HG03378 (cell line): Measurements from ENCODE around the gene DCP1B.

Experiments used
- ATAC-seq: cut with Tn5 transposase; IDR thresholded peaks from one replicate; pipeline ENCODE4 v1.9.1; 2021; ENCODE audit warnings: mild to moderate bottlenecking, moderate library complexity; ENCODE audit not compliant: unreplicated experiment

The DCP1B gene

DNA sequence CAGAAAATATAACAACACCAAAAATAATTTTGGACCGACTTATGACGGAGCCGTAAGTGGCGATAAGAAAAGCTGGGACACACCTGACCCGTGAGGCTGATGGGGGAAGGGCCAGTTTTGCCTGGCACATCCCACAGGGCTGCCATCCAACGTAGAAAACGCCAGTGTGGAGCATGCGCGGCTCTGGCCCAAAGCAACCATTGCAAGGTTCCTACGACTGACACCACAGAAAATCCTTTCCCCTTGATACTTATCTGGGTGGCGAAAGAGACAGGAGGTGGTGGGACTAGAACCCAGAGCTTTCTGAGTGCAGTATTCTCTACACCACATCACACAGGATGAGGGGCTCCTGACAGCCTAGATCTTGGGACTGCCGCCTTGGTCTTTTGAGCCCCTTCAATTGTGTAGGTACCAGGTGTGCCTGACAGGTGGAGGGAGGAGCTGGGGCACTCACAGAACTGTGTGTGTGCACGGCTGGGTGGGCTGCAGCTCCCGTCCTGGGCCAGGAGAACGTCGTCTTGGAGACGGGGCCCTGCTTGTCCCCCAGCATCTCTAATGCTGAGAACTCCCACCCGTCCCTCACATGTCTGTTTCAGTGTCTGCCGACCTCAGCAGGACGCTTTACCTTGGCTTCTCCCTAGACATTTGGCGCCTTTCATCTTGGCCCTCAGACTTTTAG, 68.4 kb downstream of the DCP1B start:
- ATAC-seq, result no peak

DNA sequence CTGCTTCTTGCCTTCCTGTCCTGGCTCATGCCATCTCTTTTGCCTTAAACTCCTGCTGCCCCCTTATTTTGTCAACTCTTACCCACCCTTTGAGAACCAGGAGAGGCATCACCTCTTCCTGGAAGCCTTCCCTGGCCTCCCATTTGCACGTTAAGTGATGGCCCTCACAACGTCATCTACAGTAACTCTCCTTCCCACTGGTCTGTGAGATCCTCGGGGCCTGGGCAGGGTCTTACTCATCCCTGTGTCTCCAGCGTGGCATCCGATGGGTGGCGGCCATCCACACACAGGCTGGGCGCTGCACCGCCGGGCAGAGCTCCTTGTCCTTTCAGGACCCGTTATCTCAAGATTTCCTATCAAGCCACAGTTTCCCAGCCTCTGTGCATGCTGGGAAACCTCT, 69.0 kb downstream of the DCP1B start:
- no peak for ATAC-seq

DNA sequence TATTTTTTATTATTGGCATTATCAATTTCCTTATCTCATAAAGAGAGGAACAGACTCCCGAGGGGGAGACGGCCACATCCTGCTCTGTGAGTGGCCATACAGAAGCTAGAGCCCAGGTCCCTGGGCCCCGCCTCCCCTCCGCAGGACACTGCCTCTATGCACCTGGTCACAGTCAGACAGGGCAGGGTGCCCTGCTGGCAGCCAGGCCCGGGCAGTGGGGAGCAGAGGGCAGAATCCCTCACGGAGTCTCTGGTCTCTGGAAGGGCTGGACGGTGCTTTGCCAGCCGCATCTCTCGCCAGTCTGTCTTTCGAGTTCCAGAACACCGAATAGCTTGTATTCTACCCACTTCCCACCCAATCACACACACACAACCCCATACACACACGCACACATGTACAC, 69.4 kb downstream of the DCP1B start:
- ATAC-seq, result no peak

DNA sequence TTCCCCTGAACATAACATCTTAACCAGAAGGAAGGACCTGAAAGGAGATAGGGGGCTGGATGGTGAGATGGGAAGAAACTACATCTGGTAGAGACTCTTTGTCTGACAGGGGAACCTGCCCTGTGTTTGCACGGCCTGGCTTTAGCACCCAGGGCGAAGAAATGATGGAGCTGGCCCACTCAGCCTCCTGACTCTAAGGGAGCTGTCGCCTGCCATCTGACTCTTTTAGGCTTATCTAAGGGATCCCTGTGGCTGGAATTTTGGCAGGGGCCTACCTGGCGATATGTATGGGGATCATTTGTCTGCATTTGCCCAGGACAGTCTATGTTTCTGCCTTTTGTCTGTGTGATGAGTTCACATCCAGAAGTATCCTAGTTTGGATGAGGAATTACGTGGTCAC, 70.2 kb downstream of the DCP1B start:
- no peak for ATAC-seq

DNA sequence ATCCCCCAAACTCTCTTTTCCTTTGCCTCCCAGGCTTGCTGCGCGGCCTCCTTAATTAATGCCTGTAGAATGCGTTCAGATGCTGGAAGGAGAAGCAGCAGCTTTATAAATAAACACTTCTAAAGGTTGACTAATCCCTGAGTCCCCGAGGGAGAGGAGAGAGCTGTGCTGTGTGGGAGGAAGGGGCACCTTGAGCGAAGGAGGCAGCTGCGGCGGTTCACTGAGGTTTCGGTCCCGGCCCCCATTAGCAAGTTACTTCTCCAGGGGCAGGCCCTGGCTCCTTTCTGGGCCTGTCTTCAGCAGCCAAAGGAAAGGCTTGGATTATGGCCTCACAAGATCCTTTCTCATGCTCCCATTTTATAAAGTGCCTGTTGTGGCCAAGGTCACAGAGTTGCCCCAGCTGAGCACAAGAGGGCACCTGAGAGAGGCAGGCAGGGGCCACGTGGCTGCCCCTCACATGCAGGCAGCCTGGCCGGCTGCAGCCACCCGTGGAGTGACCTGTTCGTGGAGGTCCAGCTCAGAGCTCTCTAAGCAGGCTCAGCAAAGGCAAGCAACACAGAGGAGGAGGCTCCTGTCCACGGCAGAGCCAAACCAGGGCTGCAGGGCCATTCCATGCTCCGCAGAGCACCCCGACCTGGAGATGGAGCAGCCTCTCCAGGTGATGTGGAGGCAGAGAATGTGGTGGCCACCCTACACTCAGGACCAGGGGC, 70.8 kb downstream of the DCP1B start:
- no peak for ATAC-seq

DNA sequence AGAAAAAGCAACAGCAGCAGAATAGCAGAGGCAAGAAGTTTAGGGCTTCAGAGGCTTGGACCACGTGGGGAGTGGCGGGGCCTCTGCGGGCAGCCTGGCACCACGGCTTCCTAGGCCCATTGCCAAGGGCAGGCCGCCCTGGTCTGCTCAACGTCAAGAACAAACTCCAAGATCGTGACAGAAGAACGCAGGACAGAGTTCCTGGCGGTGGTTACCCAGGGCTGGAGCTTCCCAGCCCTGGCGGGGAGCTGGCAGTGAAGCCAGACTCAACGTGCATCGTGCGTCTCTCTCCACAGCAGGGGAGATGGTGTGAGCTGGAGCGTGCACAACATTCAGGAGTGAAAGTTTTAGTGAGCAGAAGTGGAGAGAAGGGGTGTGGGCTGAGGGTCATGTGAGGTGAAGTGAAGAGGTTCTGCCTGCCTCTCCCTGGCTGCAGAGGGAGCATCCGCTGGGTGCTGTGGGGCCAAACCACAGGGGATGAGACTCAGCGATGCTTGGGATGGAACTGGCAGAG, 71.9 kb downstream of the DCP1B start:
- ATAC-seq, result no peak

DNA sequence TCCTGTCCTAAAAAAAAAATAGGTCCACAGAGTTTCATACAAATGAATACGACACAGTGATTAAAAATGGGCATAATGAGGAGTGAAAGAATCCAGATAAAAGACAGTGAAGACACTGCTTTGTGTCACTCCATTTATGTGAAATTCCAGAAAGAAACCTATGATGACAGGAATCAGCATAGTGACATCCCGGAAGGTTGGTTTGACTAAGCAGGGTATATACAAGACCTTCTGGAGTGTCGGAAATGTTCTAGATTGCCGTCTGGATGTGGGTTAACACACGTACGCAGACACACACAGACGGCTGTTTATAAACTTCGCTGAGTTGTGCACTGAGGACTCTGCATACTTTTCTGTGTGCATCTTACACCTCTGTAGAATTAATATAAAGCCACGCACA, 72.6 kb downstream of the DCP1B start:
- no peak for ATAC-seq

DNA sequence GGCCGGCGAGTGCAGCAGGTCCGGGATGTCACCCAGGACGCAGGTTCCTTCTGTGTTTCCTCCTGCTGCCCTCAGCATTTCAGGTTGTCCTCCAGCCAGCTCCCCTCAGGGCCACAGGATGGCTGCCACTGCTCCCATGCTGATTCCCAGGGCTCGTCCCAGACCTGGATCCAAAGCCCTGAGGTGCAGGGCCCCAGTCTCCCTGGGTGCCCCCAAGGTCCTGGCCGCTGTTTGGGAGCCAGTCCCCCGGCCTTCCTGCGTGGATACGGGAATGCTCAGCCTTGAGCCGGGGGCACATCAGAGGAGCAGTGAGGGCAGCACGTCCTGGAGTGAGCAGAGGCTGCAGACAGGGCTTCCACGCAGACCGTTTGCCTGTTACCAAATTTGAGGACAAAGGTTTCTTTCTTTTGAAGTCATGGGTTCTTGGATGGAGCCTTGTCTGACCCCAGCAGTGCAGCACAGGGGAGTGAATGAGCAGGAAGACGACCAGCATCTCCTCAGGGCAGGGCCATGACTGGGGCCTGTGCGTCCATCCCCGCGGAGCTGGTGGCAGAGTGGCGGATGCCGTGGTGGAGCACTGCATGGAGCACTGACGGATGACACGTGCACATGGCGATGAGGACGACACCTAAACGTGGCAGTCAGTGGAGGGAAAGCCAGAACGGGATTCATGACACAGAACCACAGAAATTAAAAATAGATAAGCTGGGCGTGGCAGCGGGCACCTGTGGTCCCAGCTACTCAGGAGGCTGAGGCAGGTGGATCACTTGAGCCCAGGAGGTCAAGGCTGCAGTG, 73.3 kb downstream of the DCP1B start:
- no peak for ATAC-seq

DNA sequence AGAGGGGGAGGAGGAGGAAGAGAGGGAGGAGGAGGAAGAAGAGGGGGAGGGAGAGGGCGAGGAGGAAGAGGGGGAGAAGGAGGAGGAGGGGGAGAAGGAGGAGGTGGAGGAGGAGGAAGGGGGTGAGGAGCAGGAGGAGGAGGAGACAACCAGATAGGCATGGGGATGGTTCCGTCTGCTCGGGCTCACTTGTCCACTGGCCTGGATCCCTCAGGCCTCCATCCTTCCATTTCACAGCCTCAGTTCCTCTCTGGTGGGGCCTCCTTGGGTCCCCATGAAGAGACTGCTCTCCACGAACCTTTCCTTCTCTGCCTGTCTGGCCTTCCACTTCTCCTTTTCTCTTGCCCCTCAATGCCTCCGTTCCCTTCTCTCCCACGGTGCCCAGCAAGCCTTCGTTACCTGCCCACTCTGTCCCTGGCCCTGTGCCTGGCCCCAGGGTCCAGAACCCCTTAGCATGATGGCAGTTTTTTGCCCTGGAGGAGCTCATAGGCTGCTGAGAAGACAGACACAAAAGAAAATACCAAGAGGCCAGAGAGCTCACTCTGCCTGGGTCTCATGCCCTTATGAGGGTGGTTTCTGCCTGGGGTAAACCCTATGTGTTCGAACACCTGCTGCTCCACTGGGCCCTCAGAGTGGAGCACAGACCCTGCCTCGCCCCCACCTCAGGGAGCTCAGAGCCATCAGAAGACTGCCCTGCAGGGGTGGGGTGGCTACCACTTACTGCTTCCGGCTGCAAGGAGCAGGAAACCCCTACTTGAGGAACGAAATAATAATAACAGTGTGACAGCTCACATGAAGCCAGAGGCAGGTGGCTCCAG, 74.1 kb downstream of the DCP1B start:
- no peak for ATAC-seq

DNA sequence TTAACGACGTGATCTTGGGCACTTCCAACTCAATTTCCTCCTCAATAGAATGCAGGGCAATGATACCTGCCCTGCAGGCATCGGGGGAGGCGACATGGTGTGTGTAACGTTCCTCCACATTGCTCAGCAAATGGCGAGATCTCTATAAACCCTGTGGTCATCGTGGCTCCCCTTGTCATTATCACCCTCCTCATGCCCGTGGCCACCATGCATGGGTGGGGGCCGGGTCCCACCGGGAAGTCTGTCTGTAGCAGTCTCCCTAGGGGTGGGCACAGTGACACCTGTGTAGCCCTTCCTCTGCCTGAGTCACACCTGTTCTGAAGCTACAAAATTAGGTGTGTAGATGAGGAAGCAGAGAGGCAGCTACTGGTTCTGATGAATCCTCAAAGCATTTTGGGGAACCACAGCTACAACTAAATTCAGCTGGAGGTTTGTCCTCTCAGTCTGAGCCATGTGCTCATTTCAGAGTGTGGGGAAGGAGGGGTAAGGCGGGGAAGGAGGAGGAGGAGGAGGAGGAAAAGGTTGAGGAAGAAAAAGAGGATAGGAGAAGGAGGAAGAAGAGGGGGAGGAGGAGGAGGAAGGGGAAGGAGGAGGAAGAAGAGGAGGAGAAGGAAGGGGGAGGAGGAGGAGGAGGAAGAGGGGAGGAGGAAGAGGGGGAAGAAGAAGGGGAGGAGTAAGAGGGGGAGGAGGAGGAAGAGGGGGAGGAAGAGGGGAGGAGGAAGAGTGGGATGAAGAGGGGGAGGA, 74.8 kb downstream of the DCP1B start:
- no peak for ATAC-seq

DNA sequence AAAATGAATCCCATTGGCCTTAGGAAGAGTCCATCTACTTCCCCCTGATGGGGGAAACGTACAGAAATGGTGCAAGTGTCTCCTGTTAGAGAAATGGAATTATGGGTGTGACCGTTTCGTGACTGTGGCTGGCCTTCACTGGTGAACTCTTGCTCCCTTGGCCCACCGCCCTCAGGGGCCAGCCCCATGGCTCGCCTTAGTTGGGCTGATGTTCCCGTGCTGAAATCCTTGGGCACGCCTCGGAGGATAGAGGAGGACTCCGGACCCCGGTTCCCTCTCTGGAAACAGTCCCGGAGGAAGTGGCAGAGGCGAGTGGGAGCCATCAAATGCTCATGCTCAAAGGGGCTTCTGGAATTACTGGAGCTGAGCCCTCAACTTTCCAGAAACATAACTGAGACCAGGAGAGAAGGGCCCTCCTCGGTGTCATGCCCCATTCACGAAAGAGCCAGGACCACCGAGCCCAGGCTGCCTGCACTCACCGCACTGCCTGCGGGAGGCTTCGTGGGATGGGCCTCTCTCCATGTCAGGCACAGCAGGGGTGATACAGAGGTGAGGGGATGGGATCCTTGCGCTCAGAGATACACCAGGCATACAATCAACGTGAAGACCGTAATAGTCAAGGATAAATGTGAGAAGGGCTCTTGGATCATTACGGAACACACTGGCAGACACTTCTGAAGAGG, 75.7 kb downstream of the DCP1B start:
- no peak for ATAC-seq

DNA sequence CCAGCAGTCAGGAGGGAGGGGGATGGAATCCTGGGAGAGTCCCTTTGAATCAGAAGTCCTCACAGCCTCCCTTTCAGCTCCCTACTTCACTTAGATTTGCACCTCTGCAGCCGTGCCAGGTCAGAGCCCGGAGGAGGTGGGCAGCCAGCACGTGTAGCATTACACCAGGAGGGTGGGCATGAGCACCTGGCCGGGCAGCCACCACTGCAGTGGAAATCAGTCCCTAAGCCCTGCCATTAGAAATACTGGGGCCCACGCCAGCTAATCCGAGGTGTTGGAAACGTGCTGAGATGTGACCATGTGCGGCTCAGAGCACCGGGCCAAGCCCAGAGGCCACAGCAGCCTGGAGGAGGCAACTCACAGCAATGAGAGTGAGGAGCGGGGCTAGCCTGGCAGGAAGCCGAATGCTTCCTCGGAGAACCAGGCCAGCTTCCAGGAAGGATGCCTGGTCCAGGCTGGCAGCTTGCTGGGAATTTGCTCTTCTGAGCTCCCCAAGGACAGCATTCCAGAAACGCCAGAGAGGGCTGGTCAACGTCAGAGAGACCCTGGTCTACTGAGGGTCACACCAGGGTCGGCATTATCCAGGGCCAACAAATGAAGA, 76.4 kb downstream of the DCP1B start:
- no peak for ATAC-seq

DNA sequence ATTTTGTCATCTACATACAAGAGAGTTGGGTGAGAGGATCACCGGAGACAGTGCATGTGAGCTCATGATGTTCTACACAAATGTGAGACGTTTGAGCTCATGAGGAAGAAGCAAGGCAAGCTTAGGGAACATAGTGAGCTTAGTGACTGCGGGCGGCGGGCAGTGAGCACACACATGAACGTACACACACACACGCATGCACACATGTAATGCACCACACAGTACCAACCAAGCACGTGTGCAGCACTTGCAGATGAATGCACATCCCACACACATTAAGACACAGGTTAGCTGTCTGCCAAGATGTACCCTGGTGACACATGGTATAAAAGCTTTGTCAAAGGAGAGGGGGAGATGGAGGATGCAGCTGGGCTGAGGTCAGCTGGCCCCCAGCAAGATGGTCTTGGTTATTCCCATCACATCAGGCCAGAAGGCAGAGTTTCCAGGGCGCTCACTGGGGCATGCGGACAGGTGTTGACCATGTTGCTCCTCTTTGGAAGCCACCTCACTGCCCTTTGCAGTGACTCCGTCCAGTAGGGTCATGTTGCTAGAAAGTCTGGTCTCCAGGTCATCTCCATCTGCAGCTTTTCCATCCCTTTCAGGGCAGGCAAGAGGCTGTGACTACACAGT, 77.1 kb downstream of the DCP1B start:
- no peak for ATAC-seq

DNA sequence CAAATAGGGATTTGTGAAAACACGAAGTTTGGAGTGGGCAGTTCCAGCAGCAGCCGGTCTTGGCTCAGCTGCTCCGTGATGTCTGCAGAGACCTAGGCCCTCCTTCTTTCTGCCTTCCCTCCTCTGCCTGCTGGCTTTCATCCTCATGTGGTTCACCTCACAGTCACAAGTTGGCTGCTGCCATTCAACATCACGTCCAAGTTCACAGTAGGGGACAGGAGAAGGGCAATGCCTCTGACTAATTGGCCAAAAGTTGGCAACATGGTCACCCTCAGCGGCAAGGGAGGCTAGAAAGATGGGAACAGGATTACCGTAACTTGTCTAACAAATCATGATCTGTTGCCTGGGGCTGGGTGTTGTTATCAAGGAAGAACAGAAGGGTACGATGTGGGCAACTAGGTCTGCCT, 78.0 kb downstream of the DCP1B start:
- no peak for ATAC-seq

DNA sequence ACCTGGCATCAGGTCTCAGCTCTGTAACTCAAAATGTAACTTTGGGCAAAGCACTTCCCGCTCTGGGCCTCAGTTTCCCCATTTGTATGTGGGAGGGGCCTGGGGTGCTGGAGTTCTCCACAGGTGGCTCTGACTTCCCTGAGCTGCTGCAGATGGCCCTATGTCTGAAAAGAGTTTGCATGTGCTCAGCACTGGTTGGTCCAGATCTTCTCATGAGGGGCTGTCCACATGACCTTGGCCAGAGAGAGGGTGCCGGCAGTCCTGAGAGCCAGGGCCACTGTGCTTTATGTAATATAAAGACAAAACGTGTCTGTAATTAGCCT, 78.6 kb downstream of the DCP1B start:
- no peak for ATAC-seq

DNA sequence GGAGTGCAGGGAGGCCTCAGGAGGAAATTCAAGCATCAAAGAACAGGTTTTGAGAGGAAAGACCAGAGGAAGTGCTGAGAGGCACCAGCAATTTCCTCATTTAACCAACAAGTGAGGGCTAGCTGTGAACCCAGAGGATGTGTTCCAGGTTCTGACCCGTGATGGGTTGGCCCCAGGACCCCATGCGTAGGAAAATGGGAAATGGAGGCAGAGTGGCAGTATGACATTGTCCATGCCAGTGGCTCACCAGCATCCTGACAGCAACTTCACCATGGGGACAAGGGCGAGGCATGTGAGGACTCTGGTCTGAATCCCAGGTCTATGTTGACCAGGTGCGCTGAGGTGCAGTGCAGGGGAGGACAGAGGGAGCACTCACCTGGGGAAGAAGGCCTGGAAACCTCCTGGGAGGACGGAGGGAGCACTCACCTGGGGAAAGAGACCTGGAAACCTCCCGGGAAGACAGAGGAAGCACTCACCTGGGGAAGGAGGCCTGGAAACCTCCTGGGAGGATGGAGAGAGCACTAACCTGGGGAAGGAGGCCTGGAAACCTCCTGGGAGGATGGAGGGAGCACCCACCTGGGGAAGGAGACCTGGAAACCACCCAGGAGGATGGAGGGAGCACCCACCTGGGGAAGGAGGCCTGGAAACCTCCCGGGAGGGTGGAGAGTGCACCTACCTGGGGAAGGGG, 79.1 kb downstream of the DCP1B start:
- ATAC-seq, result no peak

DNA sequence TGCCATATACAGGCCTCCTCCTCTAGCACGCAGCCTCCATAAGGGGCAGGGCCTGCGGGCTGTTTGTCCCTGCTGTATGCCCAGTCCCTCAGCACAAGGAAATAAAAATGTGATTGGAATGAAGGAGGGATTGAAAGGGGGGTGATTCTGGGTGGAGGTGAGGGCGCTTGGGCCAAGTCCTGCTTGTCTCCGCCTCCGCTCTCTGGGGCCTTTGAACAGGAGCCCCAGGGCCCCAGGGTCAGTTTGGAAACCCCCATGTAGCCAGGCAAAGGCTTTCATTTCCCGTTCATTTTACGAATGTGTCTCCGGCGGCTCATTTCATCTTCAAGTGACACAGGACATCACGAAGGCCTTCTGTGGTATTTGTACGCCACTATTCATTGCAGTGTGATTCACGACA, 81.3 kb downstream of the DCP1B start:
- ATAC-seq, result no peak

DNA sequence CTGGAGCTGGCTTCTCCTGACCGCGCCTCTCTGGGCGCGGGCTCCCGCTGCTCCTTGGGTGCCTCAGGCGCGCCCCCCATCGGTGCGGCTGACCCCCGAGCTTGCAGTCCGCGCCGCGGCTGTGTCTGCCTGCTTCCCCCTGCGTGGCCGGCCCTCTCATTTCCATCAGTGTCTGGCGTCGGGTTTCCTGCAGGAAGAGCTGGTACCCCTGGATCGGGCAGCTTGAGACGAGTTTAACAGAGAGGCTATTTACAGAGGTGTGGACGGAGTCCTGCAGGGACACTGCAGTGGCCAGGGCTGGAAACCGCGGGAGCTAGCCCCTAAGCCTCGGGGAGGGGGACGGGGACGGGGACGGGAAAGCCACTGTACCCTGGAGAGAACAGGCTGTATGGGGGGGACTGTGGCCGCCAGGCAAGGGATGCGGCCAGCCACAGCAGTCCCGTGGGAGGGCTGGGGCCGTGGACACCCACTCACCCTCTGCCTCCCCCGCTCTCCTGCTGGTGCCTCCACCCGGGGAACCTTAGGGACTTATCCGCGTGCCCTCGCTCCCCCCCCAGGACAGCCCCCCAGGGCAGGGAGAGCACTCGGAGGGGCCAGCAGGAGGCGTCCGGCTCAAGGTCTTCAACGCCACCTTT, 82.1 kb downstream of the DCP1B start:
- no peak for ATAC-seq
